ENCODE data around the gene UBQLN4. TPM values are rescaled to one million over a fixed set of nuclear protein-coding genes. Genes with fewer than 3 reads are reported as not detected.

The UBQLN4 gene
- total RNA-seq, 6 experiments from 2014 or later = 19.0 to 25.5 (median 21.0) TPM

DNA sequence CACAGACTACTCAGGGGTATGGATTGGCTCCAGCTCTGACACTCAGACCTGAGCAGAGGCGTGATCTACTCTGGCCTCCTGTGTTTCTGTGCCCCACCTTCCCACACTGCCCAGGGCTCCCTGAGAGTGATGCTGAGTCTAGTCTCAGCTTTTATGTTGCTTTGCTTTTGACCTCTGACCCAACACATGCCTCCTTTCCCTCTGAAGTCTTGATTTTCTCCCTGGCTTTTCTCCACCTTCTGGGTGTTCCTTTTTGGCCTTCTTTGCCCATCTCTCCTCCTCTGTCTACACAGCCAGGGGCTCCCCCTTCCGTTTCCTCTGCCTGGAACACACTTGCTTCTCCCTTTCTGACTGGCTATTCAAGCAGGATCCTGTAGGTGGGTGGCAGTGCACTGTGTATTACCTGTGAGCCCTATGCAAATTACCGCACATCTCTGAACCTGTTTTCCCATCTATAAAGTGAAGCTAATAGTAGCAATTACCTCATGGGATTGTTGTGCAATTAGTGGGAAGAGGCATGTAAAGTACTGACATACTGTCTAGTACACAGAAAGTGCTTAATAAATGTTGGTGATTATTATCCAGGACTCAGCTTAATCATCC is 42.4 kb upstream of the UBQLN4 start:
- DNase-seq (no peak), ATAC-seq (no peak)
- H3K36me3 ChIP-seq = no peaks in the 10 kb centered on the region
- TF ChIP-seq POLR2A (IDR thresholded peaks at IDR 0.05) = no peak
- TF ChIP-seq, protein P1, sequence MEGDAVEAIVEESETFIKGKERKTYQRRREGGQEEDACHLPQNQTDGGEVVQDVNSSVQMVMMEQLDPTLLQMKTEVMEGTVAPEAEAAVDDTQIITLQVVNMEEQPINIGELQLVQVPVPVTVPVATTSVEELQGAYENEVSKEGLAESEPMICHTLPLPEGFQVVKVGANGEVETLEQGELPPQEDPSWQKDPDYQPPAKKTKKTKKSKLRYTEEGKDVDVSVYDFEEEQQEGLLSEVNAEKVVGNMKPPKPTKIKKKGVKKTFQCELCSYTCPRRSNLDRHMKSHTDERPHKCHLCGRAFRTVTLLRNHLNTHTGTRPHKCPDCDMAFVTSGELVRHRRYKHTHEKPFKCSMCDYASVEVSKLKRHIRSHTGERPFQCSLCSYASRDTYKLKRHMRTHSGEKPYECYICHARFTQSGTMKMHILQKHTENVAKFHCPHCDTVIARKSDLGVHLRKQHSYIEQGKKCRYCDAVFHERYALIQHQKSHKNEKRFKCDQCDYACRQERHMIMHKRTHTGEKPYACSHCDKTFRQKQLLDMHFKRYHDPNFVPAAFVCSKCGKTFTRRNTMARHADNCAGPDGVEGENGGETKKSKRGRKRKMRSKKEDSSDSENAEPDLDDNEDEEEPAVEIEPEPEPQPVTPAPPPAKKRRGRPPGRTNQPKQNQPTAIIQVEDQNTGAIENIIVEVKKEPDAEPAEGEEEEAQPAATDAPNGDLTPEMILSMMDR (IDR thresholded peaks at IDR 0.05) = no peak
- H3K27ac ChIP-seq = no peak overlapping the region
- no peak overlapping the region for H3K4me3 ChIP-seq
- WGBS (ENCODE audit: insufficient coverage, low coverage, low lambda C conversion rate, missing lambda C conversion rate) = 85% methylated on average over 3 of the region's 3 CpGs
- no peaks in the 10 kb centered on the region for H3K9me3 ChIP-seq
- intact Hi-C loops (cut with DNase I) = loop anchor here (2.0 to 5.0 kb wide), 2 partner anchors 31 to 36 kb away; no protein-coding TSS in a partner anchor
- H3K27me3 ChIP-seq = no peaks in the 10 kb centered on the region
- peaks cover 0 to 7% (median under 1%) of the 10 kb centered on the region in 4 donors for H3K4me1 ChIP-seq

DNA sequence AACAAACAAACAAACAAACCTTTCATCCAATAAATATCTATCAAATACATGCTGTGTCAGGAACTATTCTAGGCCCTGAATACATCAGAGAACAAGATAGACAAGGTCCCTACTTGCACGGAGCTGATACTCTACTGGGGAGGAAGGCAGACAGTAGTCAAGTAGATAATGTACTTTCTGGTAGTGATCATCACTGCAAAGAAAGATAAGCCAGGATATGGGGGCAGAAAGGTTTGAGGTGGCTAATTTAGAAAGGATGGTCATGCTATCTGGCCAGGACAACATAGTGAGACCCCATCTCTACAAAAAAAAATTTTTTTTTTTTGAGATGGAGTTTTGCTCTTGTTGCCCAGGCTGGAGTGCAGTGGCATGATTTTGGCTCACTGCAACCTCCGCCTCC is 38.0 kb upstream of the UBQLN4 start:
- no peaks in the 10 kb centered on the region for H3K9me3 ChIP-seq
- no peak overlapping the region for H3K27ac ChIP-seq
- WGBS (ENCODE audit: insufficient coverage, low coverage, low lambda C conversion rate, missing lambda C conversion rate) = 59% methylated on average over 2 of the region's 2 CpGs
- TF ChIP-seq, protein P1 (IDR thresholded peaks at IDR 0.05) = no peak
- TF ChIP-seq POLR2A (IDR thresholded peaks at IDR 0.05) = no peak
- ATAC-seq = no peak
- H3K27me3 ChIP-seq = no peaks in the 10 kb centered on the region
- H3K4me1 ChIP-seq = peaks cover 0 to 9% (median 3%) of the 10 kb centered on the region in 4 donors
- H3K36me3 ChIP-seq = no peaks in the 10 kb centered on the region
- intact Hi-C loops (cut with DNase I) = no loop called here
- DNase-seq = no peak
- no peak overlapping the region for H3K4me3 ChIP-seq

DNA sequence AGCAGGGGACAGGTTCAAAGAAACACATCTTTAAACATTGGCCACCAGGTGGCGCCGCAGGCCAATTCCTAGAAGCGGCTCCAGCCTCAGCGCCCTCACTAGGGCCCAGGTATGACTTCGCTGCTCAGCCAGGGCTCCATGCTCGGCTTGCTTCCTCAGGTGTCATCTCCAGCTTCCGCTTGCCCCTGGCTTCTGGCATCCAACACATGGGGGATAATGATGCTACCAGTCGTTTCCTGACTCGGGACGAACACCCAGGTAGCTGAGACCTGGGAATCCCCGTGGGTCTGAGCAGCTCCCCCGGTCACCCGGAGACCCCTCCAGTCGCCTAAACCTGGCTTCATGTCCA is 37.2 kb upstream of the UBQLN4 start:
- TF ChIP-seq, protein P1 (IDR thresholded peaks at IDR 0.05) = peak; percentile 73 to 88 (median 82)
- TF ChIP-seq POLR2A (IDR thresholded peaks at IDR 0.05) = no peak
- peak; percentile 77 to 84 (median 82) for ATAC-seq
- Histone ChIP-seq H3K27ac (no peak overlapping the region), H3K27me3 (no peaks in the 10 kb centered on the region), H3K4me1 (peaks cover 0 to 13% (median 6%) of the 10 kb centered on the region in 4 donors), H3K9me3 (no peaks in the 10 kb centered on the region), H3K36me3 (no peaks in the 10 kb centered on the region), H3K4me3 (no peak overlapping the region)
- WGBS (ENCODE audit: insufficient coverage, low coverage, low lambda C conversion rate, missing lambda C conversion rate) = 92% methylated on average over 2 of the region's 14 CpGs
- DNase-seq = peak; percentile 87 to 88 (median 87)
- intact Hi-C loops (cut with DNase I) = no loop called here

DNA sequence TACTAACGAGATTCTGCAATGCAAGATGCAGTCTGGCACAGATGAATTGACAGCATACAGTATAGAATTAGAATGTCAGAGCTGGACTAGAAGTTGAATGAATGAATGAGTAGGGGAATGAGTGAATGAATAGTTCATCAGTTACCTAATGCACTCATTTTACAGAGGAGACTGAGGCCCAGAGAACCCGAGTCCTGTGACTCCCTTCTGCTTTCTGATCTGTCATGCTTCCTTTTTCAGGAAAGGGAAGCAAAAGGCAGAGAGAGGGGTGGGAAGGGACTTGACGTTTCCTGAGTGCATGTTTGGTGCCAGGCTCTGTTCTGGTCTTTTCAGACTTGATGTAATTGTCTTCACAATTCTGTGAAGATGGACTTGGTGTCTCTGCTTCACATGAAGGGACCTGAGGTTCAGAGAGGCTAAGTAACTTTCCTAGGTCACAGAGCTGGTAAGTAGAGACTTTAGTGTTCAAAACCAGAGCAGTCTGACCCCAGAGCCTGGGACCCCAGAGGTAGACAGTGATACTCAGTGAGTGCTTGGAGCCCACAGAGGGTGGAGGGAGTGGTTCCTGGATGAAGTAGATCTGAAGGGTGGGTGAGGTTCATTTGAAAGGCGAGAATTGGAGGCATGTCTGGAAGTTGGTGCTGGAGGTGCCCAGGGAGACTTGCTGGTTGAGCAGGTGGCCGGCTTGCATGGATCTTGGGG is 36.7 kb upstream of the UBQLN4 start:
- intact Hi-C loops (cut with DNase I) = no loop called here
- Histone ChIP-seq H3K27ac (no peak overlapping the region), H3K9me3 (no peaks in the 10 kb centered on the region), H3K36me3 (no peaks in the 10 kb centered on the region), H3K27me3 (no peaks in the 10 kb centered on the region), H3K4me3 (no peak overlapping the region), H3K4me1 (peaks cover 0 to 17% (median 8%) of the 10 kb centered on the region in 4 donors)
- 37% methylated on average over 5 of the region's 5 CpGs for WGBS (ENCODE audit: insufficient coverage, low coverage, low lambda C conversion rate, missing lambda C conversion rate)
- ATAC-seq (peak; percentile 1 to 25 (median 14)), DNase-seq (no peak)
- no peak for TF ChIP-seq POLR2A (IDR thresholded peaks at IDR 0.05)
- TF ChIP-seq, protein P1 (IDR thresholded peaks at IDR 0.05) = no peak
